ENCODE data around the gene NTF4.
"Not testable (repeated sequence)": the region's sequence is repeated elsewhere in the genome, so short reads cannot be mapped to it uniquely, and the experiment has no call there.

NTF4 gene

DNA sequence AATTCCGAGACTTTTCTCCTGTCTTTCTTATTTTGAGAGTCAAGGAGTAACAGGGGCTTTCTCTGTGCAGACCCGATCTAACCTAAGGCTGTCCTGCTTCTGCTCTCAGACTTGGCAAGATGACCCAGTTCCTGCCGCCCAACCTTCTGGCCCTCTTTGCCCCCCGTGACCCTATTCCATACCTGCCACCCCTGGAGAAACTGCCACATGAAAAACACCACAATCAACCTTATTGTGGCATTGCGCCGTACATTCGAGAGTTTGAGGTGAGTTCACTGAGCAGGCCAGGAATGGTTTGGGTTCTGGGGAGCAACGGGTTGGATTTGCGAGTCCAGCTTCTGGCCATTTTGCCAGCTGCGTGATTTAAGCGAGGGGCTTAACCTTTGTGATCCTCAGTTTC, 21.7 kb upstream of the NTF4 start:
- no peak for DNase-seq

DNA sequence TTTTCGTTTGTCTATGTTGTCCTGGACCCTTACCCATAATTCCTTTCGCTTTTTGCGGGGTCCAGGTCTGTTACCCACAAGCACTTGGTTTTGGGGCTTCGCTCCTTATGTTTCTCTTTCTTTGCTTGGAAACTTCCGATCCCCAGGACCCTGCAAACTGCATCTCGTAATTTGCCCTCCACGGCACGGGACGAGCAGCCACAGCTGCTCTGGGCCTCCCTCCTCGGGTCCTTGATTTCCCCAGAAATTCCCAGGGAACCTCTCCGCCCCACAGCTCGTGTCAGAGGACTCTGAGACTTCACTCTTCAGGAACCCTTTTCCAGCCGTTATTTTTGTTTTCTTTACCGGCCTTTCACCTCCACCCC, 21.2 kb upstream of the NTF4 start:
- DNase-seq: no peak

DNA sequence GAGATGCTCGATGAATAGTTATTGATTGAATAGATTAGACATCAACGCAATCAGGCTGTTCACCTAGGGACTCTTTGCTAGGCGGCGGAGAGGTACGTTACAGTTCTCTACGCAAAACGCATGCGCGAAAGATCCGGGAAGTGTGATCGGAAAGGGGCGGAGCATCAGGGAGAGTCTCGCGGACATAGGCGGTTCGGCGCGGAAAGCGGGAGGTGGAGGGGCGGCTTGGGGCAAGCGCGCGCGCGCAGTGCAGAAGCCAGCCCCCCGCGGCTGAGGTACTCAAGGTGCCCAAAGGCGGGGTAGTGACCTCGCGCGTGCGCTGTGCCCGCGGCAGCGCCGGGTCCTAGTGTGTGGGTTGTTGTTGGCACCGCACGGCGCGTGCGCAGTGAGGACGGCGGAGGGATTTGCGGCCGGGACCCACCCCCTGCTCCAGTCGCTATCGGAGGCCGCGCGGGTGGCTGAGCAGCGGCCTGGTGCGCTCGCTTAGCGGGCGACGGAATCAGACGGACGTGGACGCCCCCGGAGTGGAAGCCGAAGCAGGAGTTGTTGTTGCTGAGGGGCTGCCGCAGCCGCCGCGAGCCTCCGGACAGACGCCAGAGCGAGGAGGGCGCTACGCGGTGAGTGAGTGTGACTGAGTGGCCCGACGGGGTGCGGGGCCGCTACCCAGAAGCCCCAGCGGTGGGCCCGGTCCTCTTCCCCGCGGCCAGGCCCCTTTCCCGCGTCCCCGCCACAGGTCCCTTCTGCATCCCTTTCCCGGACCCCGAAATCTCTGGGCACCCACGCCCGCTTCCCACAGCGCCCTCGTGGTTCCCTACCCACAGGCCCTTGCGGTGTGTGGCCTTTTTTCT, 20.6 kb upstream of the NTF4 start, which contains the start of gene SNRNP70:
Gene SNRNP70 (plus strand): TSS at position 432 of the 848 bp plus-strand sequence. CDS start 964 bp downstream, outside the sequence.
- peak; percentile 99 for DNase-seq

DNA sequence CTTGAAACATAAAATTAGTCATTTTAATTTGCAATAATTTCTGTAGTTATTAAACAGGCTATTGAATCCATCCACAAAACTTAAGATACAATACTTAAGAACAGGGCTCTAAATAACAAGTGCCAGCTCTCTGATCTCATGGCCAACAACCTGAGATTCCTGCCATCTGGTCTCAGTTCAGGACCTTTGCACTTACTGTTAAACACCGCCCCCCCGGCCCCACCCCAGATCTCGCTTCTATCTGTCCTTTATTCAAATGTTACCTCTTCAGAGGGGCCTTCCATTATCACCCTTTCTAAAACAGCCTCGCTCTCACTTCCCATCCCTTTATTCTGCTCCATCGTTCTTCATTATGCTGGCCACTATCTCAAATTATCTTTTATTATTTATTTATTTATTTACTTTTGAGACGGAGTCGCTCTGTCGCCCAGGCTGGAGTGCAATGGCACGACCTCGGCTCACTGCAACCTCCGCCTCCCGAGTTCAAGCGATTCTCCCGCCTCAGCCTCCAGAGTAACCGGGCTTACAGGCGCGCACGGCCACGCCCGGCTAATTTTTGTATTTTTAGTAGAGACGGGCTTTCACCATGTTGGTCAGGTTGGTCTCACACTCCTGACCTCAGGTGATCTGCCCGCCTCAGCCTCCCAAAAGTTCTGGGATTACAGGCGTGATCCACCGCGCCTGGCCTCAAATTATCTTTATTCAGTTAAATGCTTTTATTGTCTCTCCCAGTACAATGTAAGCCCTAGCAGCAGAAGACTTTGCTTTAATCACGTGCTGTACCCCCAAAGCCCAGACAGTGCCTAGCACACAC, 19.8 kb upstream of the NTF4 start:
- DNase-seq: no peak

DNA sequence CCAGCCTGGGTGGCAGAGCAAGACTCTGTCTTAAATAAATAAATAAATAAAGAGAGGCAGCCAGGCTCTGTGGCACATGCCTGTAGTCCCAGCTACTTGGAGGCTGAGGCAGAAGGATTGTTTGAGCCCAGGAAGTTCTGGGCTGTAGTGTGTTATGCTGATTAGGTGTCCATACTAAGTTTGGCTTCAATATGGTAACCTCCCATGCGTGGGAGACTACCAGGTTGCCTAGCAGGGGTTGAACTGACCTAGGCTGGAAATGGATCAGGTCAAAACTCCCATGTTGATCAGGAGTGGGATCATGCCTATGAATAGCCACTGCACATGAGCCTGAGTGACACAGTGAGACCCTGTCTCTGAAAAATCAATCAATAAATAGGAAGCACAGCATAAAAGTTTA, 16.7 kb upstream of the NTF4 start:
- no peak for DNase-seq

DNA sequence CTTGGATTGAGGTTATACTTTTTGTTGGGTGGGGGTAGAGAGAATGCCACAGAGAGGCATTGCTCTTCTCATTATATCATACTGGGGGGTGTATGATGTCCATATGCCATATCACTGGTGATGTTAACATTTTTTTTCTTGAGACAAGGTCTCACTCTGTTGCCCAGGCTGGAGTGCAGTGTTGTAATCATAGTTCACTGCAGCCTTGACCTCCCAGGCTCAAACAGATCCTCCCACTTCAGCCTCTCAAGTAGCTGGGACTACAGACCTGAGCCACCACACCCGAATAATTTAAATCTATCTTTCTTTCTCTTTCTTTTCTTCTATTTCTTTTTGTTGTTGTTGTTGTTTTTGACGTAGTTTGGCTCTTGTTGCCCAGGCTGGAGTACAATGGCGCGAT, 15.8 kb upstream of the NTF4 start:
- no peak for DNase-seq

DNA sequence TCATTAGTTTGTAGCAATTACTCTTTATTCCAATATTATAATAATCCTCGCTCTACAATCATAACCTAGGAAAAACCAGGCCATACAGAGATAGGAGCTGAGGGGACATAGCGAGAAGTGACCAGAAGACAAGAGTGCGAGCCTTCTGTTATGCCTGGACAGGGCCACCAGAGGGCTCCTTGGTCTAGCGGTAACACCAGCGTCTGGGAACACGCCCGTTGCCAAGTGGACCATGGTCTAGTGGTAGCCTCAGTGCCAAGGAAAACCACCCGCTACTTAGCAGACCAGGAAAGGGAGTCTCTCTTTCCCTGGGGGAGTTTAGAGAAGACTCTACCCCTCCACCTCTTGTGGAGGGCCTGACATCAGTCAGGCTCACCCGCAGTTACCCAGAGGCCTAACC, 10.3 kb upstream of the NTF4 start:
- DNase-seq: peak; percentile 33

DNA sequence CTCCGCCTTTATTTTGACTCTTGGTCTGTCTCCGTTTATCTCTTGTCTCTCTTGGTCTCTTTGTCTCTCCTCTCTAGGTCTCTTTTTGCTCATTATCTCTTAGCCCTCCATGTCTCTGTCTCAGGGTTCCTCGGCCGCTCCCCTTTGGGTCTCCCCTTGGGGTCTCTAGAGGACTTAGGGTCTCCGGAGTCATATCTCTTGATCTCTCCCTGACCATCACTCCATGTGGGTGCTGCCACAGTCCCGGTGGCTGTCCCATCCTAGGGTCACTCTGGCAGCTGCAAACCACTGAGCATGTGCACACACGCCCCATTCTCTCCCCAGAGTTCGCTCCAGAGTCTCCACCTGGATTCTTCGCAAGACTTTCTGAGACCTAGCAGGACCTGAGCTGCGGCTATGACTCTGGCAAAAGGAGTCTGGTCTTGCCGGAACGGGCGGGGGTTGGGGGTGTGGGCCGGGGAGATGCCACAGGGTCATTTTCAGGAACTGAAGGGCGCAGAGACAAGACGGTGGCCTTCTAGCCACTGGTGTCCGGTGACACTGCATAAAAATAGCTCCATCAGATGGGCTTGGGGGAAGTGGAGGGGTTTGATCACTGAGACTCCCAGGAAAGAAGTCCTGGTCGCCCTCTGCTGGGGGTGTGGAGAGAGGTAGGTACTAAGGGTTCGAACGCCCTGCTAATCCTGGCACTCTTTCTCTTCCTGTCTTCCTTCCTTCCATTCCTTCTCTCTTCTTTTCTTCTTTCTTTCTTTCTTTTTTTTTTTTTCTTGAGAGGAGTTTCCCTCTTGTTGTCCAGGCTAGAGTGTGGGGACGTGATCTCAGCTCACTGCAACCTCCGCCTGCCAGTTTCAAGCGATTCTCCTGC, 9.1 kb upstream of the NTF4 start:
- DNase-seq: no peak

DNA sequence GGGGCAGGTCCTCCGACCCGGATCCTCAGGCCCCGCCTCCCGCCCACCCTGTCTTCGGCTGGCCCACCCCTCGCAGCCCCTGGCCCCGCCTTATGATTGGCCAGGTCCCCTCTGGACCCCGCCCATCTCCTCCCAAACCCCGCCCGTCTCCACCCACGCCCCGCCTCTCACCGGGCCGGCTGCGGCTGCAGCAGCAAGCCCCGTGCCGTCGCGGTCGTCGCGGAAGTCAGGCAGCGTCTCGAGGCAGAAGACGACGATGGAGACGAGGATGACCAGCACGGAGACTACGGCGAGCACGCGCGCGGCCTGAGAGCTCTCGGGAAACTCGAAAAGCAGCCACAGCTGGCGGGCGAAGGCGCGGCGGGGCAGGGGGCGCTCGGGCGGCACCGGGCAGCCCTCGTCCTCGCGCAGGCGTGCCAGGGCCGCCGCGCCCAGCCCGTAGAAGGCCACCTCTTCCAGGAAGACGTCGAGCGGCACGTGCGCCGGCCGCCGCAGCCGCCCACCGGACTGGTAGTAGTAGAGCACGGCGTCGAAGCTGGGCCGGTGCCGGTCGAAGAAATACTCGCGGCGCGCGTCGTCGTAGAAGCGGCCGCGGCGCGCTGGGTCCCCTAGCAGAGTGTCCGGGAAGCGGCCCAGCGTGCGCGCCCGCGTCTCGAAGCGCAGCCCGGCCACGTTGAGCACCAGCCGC, 7.4 kb upstream of the NTF4 start:
- no peak for DNase-seq

DNA sequence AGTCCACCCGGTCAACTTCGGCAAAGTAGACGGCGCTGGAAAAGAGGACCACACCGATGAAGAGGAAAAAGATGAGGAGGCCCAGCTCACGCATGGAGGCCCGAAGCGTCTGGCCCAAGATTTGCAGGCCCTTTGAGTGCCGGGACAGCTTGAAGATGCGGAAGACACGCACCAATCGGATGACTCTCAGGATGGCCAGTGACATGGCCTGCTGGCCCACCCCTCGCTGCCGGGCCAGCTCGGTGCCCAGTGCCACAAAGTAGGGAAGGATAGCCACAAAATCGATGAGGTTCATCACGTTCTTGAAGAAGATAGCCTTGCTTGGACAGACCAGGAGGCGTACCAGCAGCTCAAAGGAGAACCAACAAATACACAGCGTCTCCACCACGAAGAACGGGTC, 5.8 kb upstream of the NTF4 start:
- no peak for DNase-seq

DNA sequence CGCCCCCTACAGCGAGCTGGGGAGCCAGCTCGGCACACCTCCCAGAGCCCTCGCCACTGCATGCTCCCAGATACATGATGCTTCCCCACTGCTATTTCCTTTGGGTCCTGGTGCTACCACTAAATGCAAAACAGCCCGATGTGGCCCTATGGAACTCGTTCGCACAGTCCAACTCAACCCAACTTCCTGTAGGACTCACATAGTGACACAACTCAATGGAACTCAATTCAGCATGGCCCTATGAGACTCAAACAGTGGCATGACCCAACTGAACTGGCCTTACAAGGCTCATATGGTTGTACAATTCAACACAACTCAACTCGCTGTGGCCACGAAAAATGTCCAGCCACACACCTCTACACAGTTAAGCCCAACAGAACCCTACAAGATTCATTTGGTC, 4.4 kb upstream of the NTF4 start:
- DNase-seq: no peak

DNA sequence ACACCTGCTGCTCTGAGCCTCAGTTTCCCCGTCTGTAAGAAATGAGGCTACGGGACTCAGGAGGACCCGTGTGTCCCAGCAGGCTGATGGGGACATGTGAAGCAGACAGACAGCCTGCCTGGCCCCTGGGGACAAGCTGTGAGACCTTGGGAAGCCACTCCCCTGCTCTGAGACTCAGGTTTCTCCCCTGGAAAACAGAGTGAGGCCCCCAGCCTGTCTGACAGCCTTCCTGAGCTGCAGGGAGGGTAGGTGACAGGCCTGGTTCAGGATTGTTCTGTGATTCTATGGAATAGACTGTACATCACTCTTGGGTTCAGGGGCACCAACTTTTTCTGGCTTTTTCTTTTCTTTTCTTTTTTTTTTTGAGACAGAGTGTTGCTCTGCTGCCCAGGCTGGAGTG, 2.9 kb upstream of the NTF4 start:
- no peak for DNase-seq

DNA sequence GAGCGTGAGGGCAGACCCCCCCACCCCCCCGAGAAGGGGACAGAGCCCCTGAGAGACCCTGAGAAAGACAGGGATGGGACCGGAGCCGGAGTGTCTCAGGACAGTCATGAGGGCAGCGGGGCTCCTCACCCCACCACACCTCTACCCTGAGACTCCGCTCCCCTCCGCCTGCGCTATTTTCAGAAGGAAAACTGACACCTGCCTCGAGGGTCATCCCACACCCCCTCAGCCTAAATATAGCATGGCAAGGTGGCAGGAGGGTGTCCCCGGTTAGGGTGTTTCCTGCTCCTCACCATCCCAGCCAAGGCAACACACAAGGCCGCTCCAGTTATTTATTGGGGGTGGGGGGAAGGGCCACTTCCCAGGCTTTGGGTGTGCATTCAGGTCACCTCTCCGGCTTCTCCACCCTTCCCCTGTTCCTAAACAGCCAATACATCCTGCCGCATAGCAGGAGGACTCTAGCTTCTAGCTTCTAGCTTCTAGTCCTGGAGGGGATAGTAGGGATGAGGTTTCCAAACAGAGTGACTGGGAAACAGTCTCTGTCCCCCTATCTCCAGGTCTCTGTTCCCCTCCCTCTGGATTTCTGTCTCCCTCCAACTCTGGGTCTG, 1.4 kb upstream of the NTF4 start:
- no peak for DNase-seq

DNA sequence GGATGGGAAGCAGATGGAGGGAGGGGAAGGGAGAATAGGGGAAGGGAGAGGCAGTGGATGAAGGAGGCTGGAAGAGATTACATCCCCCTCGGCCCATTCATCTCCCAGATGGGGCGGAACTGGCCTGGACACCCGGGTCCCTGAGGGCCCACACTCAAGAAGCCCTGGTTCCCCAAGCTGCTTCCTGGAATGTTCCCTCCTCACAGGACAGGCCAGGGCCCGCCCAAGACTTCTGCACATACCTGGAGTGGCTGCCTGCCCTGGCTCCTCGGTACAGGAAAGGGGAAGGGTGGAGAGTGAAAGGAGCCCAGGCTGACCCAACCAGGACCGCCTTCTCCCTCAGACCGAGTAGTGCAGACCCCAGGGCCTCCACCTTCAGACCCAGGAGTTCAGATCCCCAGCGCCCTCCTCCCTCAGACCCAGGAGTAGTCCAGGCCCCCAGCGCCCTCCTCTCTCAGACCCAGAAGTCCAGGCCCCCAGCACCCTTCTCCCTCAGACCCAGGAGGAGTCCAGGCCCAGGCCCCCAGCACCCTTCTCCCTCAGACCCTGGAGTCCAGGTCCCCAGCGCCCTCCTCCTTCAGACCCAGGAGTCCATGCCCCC, 489 bp downstream of the NTF4 start:
- no peak for DNase-seq

DNA sequence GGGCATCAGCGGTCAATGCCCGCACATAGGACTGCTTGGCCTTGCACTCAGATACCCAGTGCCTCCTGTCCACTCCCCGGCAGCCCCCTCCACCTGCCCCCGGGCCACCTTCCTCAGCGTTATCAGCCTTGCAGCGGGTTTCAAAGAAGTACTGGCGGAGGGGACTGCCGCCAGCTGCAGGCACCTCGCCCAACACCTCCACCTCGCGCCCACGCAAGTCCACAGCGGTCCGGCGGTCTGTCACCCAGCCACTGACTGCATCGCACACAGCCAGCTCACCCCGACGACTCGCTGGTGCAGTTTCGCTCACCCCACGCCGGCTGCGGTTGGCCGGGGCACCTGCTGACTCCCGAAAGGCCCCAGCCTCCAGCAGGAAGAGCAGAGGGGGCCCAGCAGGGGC, 3.2 kb downstream of the NTF4 start:
- no peak for DNase-seq

DNA sequence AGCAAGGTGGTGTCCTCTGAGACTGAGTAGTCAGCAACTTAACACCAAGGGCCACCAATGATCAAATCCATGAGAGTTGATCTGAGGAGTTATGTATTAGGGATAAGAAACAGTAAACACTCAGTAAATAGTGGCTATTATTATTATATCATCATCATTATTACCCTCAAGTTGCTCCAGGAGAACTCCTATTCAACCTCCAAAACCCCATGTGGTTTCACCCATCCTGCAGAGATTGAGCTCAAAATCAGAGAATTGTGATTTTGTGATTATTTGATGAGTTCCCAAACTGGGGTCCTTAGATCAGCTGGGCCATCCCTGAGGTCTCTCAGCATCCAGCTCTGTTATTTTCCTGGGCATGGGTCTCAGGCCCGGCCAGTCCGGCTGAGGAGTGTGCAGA, 3.6 kb downstream of the NTF4 start:
- DNase-seq: no peak

DNA sequence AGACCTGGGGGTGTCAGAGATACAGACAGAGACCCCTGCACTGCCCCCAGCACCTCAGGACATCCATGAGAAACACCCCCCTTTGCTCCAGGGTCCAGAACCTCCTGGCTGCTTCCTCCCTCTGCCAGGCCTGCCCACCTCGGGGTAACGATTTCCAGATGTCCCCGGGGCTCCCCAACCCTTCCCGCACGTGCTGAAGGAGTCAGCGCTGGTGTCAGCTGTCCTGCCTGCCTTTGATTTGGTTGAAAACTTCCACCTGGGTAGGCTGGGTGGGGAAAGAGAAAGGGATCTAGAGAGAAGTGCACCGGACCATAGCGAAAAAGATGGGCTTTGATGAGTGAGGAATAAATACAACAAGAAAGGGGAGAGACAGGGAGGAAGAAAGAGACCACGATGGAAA, 5.6 kb downstream of the NTF4 start:
- no peak for DNase-seq

DNA sequence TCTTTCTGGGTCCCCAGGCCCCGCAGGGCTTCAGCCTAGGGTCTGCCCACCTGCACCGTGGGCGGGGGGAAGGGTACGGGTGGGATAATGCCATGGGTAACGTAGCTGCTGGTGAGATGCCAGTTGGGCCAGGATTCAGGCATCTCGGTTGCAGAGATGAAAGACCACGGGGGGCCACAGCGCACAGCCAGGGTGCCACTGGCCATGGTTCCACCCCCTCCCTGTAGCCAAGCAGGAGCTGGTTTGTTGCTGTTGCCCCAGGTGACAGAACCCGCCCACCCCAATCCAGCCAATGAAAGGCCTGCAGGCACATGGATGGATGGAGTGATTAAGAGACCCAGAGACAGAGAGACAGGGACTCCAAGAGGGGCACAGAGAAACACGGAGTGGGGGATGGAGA, 6.1 kb downstream of the NTF4 start:
- DNase-seq: no peak

DNA sequence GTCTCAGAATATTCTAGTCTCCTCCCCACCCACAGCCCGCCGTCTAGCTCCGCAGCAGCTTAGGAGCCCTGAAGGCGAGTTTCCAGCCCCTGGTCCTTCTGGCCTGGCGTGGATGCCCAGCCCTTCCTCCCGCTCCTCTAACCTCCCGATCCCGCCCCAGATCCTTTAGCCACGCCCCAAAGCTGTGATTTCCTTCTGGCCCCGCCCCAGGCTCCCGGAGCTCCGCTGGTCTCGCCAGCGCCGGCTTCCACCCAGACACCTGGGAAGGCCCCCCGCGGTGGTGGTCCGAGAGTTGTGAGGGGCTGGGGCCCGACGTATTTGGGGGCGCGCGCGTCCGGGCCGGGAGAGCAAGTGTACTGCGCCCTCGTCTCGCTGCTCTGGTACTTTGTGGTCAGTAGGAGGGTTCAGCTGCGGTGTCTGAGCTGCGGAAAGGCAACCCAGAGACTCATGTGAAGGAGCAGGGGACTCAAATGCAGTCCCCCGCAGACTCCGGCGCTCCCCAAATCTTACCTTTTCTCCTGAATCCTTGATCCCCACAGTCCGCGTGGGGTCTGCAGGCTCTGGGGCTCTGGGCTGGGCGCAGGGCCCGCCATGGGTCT, 6.9 kb downstream of the NTF4 start, which contains the start of gene CGB7:
Gene CGB7 (minus strand): TSS at position 114 of the 599 bp plus-strand sequence. CDS start 2,374 bp downstream, outside the sequence.
- DNase-seq: peak; percentile 32

DNA sequence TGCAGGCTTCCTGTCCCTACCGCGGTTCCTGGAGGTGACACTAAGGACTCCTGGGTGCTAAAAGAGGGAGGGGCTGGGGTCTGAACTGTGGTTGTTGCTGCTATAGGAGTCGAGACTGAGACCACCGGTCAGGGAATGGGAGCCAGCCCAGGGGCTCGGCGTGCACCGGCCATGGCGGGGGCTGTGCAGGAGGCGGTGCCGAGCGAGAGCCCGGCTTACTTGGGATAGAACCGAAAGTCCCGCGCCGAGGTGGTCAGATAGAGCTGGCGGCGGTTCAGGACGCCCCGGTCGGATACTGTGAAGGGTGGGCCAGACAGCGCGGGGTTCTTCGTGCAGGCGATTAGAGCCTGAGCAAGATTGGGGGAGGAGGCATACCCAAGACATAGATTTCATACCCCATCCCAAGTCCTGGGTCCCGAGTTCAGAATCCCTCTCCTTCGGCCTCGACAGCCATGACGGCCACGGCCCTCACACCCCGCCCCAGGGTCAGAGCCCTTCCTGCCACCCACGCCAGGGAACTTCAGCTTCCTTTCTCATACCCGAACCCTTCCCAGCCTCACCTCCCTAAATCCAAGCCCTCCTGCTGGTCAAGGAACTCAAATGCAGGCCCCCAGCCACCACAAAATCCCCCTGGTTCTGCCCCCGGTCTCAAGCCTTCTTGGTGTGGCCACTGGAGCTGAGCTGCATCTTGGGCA, 7.6 kb downstream of the NTF4 start:
- DNase-seq: not testable (repeated sequence)
